NCI-H1694 (cell line): ENCODE measurements around the gene SRM.
"Not testable (repeated sequence)": the region's sequence is repeated elsewhere in the genome, so short reads cannot be mapped to it uniquely, and the experiment has no call there.

Experiments used
- DNase-seq: peaks from one replicate; lab custom pipeline; 2025; lab: John Stamatoyannopoulos, UW

The SRM gene

GRCh38 chr1:11059968-11060830 lies at the start of gene SRM:
Gene SRM (minus strand): TSS chr1:11060018. CDS start chr1:11059943, 75 bp downstream.
- peak; percentile 42 for DNase-seq

GRCh38 chr1:11109047-11109760 lies 49.4 kb upstream of the SRM start:
- no peak for DNase-seq

- no peak for DNase-seq
Measured at GRCh38 chr1:11107599-11107998, 47.8 kb upstream of the SRM start.

GRCh38 chr1:11105586-11105985 lies 45.8 kb upstream of the SRM start:
- no peak for DNase-seq

- no peak for DNase-seq
Measured at GRCh38 chr1:11101347-11101746, 41.5 kb upstream of the SRM start.

- not testable (repeated sequence) for DNase-seq
Measured at GRCh38 chr1:11100806-11101205, 41.0 kb upstream of the SRM start.

- no peak for DNase-seq
Measured at GRCh38 chr1:11100149-11100493, 40.3 kb upstream of the SRM start.

GRCh38 chr1:11099310-11100148 lies 39.7 kb upstream of the SRM start, which contains the start of gene EXOSC10:
Gene EXOSC10 (minus strand): TSS chr1:11099869. CDS start chr1:11099831, 38 bp downstream.
- peak; percentile 70 for DNase-seq

GRCh38 chr1:11098931-11099309 lies 39.1 kb upstream of the SRM start:
- DNase-seq = no peak

GRCh38 chr1:11083784-11084183 lies 24.0 kb upstream of the SRM start:
- DNase-seq = not testable (repeated sequence)

GRCh38 chr1:11080931-11081330 lies 21.1 kb upstream of the SRM start:
- no peak for DNase-seq

GRCh38 chr1:11078631-11079030 lies 18.8 kb upstream of the SRM start:
- DNase-seq = no peak

GRCh38 chr1:11073398-11073797 lies 13.6 kb upstream of the SRM start:
- DNase-seq = not testable (repeated sequence)

GRCh38 chr1:11072216-11072917 lies 12.5 kb upstream of the SRM start:
- DNase-seq = peak; percentile 28

- DNase-seq = peak; percentile 39
Measured at GRCh38 chr1:11071463-11072215, 11.8 kb upstream of the SRM start.

- DNase-seq = no peak
Measured at GRCh38 chr1:11070876-11071275, 11.1 kb upstream of the SRM start.

GRCh38 chr1:11068600-11069473 lies 9.0 kb upstream of the SRM start:
- DNase-seq = no peak

GRCh38 chr1:11067716-11068599 lies 8.1 kb upstream of the SRM start:
- no peak for DNase-seq

- DNase-seq = no peak
Measured at GRCh38 chr1:11065796-11066195, 6.0 kb upstream of the SRM start.
